ENCODE data around the gene CACNA2D3.
A peak's percentile ranks its signal among the peaks of the same experiment; 100 is the strongest.

Gene CACNA2D3

DNA sequence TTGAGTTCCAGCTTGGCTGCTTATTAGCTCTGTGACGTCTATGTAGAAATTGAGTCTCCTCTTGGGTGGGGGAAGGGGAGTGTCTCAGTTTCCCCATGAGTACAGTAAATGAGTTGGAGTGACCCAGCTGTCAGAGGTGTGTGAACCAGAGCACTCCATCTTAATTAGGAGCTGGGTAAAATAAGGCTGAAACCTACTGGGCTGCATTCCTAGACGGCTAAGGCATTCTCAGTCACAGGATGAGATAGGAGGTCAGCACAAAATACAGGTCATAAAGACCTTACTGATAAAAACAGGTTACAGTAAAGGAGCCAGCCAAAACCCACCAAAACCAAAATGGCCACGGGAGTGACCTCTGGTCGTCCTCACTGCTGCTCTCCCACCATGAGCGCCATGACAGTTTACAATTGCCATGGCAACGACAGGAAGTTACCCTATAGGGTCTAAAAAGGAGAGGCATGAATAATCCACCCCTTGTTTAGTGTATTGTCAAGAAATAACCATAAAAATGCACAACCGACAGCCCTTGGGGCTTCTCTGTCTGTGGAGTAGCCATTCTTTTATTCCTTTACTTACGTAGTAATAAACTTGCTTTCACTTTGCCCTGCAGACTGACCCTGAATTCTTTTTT is 222.4 kb downstream of the CACNA2D3 start:
- DNase-seq, result no peak

GRCh38 chr3:54345847-54346375 is 223.6 kb downstream of the CACNA2D3 start:
- DNase-seq, result no peak

- no peak for DNase-seq
These were observed 224.7 kb downstream of the CACNA2D3 start for GRCh38 chr3:54347060-54347459.

- no peak for DNase-seq
These were observed 225.6 kb downstream of the CACNA2D3 start for GRCh38 chr3:54347933-54348332.

GRCh38 chr3:54349231-54349652 is 226.9 kb downstream of the CACNA2D3 start:
- DNase-seq, result no peak

GRCh38 chr3:54349691-54350090 is 227.3 kb downstream of the CACNA2D3 start:
- DNase-seq, result no peak

- no peak for DNase-seq
These were observed 231.2 kb downstream of the CACNA2D3 start for GRCh38 chr3:54353546-54353945.

GRCh38 chr3:54353946-54354345 is 231.6 kb downstream of the CACNA2D3 start:
- peak; percentile 31 for DNase-seq

GRCh38 chr3:54355800-54356199 is 233.4 kb downstream of the CACNA2D3 start:
- DNase-seq, result no peak

- no peak for DNase-seq
These were observed 234.1 kb downstream of the CACNA2D3 start for GRCh38 chr3:54356261-54357045.

DNA sequence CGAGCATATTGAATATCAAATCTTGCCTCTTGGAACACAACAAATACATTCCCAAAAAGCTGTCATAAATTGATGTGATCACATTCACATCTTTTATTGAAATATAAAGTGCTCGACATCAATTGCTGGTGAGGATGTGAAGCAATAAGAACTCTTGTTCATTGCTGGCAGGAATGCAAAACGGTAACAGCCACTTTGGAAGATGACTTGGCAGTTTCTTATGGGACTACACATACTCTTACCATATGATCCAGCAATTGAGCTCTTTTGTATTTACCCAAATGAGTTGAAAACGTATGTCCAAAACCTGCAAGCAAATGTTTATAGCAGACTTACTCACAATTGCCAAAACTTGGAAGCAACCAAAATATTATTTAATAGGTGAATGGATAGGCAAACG is 234.9 kb downstream of the CACNA2D3 start:
- no peak for DNase-seq

- no peak for DNase-seq
These were observed 236.0 kb downstream of the CACNA2D3 start for GRCh38 chr3:54358316-54358715.

GRCh38 chr3:54358969-54359694 is 236.8 kb downstream of the CACNA2D3 start:
- DNase-seq, result no peak

DNA sequence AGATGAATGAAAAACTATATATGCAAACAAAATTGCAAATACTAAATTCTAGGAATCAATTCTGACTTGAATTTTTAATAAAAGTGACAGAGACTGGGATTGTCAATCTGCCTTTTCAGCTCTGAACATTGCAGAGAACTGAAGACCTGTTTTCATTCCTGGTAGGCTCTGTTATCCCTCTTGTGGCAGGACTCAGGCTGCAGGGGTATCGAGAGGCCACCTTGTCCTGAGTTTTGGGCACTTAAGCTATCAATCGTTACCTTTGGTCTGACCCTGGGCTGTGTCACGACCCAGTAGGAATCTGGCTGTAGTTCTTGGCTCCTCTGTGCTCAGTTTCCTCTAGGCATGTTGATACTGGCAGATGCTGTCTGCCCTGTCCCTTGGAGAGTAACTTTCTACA is 238.0 kb downstream of the CACNA2D3 start:
- DNase-seq, result no peak

DNA sequence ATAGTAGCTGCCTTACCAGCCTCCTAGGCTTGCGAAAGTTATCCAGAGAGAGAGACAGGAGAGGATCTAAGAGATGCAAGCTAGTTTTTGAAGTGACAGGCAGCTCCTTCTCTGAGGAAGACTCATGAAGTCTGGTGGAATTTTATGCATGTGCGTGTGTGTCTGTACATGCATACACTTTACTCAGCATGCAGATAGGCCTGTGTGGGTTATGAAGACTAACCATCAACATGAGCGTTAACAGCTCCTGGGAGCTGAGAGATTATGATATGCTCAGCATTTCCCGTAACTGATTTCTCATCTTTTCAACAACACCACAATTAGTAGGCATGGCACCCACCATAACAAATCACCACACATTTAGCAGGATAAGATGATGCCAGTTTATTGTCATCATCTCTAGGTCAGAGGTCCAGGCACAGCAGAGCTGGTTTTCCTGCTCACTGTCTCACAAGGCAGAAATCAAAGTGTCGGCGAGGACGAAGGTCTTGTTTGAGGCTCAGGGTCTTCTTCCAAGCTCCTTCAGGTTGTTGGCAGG is 239.5 kb downstream of the CACNA2D3 start:
- DNase-seq, result no peak

DNA sequence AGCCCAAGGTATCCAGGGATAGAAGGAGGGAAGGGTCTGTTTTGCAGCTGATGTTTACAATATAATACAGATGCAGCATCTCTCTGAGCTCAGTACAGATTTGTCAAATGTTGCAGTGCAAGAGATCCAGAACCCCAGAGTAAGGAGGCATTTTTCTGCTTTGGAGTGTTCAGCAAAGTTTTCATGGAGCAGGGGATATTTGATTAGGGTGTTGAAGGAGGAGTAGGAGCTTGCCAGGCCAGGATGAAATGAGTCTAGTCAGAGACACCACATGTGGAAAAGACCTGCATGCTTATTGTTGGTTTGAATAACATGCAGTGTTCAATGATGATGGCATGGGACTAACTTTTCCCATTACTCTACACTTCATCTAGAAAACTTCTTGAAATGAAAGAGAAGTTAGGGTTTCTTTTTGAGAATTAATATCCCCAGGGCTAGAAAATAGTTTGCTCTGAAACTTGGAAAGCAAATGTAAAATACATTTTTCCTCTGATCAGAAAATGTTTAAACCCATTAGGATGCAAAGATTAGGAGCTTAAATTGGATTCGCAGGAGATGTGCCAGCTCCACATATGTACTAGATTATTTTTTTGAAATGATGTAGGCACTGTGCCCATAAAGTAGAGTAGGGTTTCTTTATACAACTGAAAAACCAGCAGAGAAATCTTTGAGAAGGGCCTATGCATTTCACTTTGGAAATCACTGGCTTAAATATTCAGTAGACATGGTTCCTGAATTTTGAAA is 243.8 kb downstream of the CACNA2D3 start:
- peak; percentile 62 for DNase-seq

DNA sequence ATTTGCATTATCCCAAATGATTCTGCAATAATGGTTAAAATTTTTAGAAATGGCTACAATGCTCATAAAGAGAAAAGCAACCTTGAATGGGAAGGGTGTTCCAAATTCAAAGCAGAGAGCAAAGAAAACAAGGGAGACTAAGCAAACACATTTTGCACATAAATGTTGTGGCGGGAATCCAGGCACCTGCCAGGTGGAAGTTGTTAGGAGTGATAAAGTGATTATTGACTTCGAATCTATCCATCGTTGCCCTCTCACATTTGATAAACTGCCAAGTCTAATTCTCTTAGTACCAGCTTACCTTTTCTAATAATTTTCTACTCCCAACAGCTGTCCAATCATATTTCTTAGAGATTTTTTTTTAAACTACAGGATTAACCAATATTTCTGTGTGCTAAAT is 244.5 kb downstream of the CACNA2D3 start:
- no peak for DNase-seq

DNA sequence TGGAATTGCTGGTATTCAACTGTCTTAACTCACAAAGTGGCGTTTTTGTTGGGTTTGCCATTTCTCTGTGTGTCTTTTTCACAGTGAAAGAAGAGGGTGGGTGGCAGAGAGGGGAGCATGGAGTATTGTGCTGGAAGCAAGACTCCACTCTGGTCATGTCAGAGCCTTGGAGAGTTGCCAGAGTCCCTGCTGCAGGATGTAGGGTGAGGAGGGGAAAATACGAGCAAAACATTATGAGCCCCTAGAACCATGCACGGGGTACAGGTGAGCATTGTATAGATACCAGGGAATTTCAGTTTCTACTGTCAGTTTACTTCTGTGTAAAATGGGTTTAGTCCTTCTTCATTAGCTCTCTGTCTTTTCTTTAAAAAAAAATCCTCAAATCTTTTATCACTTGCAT is 249.9 kb downstream of the CACNA2D3 start:
- no peak for DNase-seq

DNA sequence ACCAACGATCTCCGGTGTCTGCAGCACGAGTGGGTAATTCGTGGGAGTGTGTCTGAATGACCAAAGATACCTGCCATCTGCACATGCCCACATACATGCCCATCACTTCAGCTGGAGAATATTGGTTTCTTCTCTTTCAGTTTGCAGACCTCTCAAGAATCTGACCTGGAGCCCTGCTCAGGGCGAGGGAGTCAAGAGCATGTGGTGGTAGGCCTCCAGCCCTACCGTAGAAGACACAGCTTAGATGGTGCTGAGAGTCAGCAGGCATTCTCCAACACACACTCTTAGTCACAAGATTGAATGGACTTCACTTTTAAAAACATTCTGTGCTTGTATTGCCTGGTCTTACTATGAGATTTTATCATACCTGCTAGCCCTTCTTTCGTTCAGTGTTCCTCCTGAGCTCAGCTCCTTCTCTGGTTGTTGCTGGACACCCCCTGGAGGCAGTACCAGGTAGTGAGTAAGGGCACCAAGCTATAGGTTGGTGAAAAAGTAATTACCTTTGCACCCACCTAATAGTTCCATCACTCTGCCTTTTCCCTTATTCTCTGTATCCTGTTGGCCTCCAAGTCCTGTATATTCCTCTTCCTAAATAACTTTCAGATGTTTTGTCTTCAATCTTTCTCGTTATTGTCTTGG is 252.0 kb downstream of the CACNA2D3 start:
- DNase-seq, result no peak

GRCh38 chr3:54376142-54376807 is 253.9 kb downstream of the CACNA2D3 start:
- DNase-seq, result no peak

- DNase-seq, result no peak
These were observed 254.7 kb downstream of the CACNA2D3 start for GRCh38 chr3:54376939-54377578.
